ENCODE data around the gene PRPH2.

Gene PRPH2, protein sequence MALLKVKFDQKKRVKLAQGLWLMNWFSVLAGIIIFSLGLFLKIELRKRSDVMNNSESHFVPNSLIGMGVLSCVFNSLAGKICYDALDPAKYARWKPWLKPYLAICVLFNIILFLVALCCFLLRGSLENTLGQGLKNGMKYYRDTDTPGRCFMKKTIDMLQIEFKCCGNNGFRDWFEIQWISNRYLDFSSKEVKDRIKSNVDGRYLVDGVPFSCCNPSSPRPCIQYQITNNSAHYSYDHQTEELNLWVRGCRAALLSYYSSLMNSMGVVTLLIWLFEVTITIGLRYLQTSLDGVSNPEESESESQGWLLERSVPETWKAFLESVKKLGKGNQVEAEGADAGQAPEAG

DNA sequence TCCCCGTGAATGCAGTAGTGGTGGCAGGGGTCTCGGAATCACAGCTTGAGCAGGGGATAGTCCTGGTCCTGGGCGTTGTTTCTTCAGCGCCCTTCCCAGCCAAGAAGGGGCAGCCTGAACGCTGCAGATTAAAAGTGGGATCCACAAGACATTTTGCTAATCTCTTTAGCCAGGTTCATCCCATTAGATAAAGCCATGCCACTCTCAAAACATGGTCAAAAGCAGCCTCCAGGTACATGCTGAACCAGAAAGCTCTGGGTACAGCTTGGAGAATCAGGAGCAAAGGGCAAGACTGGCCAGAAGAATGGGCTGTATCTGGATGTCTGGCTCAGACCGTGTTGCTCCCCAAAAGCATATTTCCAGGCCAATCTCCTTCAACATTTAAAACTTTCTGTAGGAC is at the start of gene PRPH2:
TSS of gene PRPH2 (minus strand) at position 101 of the 400 bp plus-strand sequence. CDS start 263 bp downstream, outside the sequence.
- DNase-seq, result no peak

DNA sequence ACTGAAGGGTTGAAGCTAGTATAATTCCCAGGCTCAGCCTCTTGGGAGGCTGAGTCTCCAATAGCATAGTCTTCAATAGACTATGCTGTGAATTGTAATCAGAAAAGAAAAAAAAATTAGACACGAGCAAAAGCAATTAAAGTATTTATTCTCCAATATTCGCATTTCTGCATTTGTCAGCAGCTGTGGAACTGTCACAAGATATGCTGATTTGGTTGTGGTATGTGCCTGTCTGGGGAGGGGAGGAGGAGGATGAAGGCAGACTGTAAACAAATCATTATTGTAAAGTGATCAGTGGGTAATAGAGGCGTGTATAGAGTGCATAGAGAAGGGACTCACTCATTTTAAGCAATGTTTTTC is 49.3 kb upstream of the PRPH2 start:
- DNase-seq, result no peak

DNA sequence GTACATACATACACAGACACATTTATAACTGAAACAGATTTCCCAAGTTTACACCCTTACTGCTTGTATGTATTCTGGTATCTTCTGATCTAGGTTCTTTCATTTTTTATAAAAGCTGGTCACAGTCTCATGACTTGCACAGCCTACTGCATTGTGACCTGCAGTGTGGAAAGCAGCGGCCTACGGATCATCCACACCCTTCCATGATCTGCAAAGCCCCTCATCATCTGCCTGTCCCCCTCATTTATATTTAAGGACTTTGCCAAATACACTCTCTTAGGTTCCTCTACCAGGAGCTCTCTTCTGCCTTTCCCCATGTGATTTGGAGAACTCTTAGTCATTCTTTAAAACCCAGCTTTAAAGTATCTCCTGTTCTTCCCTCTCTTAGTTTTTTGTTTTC is 47.4 kb upstream of the PRPH2 start:
- no peak for DNase-seq

DNA sequence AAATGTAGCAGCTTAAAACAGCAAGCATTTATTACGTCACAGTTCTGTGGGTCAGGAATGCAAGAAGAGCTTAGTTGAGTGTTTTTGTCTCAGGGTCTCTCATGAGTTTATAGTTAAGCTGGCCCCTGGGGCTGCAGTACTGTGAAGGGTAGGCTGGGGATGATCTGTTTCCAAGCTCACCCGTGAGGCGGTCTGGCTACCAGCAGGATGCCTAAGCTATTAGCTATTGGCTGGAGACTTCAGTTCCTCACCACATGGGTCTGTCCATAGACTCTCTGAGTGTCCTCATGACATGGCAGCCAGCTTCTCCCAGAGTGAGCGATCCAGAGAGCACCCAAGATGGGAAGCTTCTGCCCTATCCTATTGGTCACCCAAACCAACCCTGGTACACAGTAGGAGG is 46.7 kb upstream of the PRPH2 start:
- no peak for DNase-seq

DNA sequence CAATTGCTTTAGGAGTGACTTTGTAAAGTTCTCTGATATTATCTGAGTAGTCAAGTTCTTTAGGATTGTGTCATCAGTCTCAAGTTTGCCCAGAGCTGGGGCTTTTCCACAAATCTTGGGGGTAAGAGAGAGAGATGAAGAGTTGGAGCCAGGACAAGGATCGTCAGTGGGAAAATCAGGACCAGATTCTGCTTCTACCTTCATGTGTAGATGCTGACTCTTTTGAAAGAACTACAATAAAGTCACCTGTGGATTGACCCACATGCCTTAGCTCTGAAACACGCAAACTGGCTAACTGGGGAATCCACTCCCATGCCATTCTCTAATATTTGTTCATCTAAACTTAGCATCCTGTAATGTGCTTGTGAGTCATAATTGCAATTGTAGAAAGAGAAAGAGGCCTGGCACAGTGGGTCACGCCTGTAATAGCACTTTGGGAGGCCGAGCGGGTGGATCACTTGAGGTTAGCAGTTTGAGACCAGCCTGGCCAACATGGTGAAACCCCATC is 43.8 kb upstream of the PRPH2 start:
- DNase-seq, result no peak

DNA sequence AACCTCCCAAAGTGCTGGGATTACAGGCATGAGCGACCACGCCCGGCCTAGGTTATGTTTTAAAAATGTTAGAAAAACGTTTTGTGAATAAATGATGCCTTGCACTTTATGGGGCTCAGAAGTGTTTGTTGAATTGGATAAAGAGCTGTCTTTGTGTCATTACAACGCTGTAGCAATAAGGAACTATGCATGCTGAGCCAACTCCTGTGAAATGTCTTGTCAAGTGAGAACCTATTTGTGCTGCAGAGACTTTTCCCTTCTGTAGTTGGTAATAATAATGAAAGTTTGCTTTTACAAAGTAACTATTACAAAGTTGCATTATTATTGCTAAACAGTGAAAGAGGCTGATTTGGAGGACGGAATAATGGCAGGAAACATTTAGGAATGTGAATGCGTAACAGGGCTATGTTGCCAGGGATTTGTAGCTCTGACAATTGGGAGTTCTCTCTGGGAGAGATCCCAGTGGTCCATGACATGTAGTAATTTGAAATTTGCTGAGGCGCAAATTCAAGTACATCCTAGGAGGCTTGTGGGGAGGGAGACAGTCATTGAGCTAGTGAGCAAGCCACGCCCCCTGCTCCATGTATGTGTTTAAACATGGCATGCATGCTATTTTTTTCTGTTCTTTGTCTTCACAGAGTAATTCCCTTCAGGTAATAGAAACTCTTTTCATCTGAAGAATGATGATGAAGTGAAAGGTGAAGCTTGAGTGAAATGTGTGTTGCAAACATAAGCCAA is 42.7 kb upstream of the PRPH2 start:
- DNase-seq, result no peak

DNA sequence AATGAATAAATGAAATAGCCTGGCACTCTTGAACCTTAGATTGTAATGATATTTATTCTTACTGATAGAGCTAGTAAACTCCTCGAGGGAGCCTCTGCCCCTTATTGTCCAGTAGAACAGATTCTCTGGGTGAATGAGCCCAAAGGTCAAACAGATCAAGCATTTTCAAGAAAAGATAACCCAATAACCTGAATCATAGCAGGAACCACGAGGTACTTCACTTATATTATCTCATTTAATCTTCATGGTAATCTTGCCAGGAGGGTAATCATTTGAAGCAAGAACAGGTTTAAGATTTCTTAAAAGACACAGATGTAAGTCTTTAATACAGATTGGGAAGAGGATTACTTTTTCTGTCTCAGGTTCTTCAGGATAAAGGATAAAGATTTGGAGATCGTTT is 40.6 kb upstream of the PRPH2 start:
- no peak for DNase-seq

DNA sequence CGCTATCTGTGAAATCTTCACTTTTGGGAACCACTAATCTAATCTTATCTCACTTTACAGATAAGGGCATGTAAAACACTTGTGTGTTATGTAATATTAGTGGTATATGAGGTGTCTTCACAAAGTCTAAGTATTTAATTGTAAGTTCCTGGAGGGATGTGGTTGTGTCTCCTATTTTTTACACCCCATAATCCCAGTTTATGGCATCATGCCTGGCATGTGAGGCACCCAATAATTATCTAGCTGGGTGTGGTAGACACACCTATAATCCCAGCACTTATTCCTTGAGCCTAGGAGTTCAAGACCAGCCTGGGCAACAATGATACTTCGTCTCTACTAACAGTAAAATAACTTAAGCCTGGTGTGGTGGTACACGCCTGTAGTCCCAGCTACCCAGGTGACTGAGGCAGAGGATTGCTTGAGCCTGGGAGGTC is 40.0 kb upstream of the PRPH2 start:
- DNase-seq, result no peak

DNA sequence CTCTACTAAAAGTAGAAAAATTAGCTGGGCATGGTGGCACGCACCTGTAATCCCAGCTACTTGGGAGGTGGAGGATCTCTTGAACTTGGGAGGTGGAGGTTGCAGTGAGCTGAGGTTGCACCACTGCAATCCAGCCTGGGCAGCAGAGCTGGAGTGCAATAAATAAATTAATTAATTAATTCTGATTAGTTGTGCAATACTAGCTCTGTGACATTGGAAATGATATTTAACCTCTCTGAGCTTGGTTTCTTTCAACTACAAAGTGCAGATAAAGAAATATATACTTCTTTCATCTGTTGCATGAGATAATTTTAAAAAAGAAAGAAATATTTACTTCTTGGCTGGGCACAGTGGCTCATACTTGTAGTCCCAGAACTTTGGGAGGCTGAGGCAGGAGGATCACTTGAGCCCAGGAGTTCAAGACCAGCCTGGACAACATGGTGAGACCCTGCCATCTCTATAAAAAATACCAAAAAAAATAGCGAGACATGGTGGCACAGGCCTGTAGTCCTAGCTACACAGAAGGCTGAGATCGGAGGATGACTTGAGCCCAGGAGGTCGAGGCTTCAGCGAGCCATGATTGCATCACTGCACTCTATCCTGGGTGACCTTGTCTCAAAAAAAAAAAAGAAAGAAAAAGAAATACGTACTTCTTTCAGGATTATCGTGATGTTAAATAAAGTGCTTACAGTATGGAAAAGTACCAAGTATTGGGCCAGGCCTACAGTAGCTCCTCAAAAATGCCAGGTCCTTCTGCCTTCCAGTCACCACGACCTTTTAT is 39.1 kb upstream of the PRPH2 start:
- DNase-seq, result no peak

DNA sequence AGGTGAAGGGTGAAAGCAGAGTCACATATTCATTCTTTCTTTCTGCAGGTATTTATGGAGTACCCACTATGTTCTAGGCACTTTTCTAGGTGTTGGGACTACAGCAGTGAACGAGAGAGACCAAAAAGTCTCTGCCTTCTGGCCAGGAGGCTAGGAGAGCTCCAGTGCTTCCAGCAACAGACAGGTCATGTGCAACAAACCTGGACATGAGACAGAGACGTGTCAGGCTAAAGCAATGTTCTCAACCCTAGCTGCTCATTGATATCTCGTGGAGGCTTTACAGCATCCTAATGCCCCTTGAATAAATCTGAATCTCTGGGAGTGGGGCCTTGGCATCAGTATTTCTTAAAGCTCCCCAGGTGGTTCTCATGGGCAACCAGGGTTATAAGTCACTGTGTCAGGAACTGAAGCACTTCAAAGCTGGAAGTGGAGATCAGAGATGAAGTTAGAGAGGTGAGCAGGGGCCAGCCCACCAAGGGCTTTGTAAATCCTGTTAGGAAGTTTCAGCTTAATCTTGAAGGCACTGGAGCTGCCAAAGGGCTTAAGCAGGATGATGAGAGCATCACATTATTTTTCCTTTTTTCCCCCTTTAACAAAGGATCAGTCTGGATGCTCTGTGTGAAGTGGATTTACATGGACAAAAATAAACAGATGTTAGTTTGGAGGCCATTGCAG is 36.5 kb upstream of the PRPH2 start:
- DNase-seq, result no peak

DNA sequence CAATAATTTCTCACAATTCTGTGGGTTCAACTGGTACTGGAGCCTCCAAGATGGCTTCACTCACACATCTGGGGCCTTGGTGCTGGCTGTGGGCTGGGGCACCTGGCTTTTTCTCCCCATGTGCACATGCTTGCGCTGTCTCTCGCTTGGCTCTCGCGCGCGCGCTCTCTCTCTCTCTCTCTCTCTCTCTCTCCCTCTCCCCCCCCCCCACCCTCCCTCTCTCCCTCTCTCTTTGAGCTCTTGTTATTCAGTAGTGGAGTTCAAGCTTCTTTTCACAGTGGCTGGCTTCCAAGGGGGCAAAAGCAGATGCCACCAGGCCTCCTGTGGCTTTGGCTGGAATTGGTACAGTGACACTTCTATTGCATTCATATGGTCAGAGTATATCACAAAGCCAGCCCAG is 34.3 kb upstream of the PRPH2 start:
- DNase-seq, result no peak

DNA sequence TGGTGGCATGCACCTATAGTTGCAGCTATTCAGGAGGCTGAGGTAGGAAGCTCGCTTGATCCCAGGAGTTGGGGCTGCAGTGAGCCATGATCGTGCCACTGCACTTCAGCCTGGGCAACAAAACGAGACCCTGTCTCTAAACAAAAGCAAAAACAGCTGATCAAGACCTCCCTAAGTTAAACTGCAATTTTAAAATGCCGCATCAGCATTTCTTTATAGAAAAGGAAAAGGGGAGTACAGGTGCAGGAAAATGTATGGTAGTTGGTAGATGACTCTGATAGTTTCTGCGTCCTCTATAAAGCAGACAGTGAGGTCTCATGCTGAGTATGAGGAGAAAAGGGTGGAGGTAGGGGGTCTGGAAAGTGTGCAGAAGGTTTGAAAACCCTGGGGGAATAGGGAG is 32.4 kb upstream of the PRPH2 start:
- no peak for DNase-seq

DNA sequence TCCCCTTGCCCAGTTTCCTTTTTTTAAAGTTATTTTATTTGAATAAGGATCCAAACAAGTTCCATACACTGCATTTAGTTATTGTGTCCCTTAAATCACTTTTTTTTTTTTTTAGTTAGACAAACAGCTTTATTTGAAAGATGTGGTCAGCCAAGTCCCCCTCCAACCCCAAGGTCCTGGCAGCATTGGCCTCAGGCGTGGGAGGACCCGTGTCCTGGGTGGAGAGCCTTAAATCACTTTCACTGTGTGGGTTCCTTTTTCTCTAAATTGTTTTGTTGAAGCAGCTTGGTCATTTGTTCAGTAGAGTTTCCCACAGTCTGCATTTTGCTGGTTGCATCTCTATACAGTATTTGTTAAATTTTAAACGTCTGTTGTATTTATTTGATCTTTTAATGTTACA is 28.7 kb upstream of the PRPH2 start:
- DNase-seq, result no peak

DNA sequence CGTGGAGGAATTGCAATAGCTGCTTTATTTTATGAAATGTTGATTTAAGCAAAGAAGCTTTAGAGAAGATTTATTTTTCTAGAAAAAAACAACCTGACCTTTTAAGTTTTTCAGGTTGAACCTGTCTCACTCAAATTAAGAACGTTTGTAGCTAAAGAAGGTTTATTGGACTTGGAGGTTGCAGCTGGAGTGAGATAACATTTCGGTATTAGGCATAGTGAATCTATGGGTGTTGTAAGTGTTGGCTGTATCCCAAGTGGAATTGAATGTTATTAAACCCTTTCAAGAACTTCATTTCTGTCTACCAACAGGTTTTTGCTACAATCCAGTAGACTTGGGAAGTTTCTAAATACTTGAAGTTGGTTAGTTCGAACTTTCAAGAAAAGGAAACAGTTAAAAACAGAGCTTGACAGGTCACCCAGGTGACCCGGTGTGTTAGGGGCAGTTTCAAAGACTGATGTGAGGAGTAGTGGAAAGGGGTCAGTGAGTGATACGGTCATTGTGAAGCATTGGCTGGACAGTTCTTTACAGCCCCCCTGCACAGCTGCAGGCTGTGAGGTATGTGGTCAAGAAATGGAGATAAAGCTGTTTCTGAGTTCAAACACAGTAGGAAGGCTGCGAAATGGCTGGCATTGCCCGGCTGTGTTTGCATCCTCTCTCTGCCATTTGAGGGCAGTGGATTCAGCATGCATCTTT is 26.0 kb upstream of the PRPH2 start:
- no peak for DNase-seq

DNA sequence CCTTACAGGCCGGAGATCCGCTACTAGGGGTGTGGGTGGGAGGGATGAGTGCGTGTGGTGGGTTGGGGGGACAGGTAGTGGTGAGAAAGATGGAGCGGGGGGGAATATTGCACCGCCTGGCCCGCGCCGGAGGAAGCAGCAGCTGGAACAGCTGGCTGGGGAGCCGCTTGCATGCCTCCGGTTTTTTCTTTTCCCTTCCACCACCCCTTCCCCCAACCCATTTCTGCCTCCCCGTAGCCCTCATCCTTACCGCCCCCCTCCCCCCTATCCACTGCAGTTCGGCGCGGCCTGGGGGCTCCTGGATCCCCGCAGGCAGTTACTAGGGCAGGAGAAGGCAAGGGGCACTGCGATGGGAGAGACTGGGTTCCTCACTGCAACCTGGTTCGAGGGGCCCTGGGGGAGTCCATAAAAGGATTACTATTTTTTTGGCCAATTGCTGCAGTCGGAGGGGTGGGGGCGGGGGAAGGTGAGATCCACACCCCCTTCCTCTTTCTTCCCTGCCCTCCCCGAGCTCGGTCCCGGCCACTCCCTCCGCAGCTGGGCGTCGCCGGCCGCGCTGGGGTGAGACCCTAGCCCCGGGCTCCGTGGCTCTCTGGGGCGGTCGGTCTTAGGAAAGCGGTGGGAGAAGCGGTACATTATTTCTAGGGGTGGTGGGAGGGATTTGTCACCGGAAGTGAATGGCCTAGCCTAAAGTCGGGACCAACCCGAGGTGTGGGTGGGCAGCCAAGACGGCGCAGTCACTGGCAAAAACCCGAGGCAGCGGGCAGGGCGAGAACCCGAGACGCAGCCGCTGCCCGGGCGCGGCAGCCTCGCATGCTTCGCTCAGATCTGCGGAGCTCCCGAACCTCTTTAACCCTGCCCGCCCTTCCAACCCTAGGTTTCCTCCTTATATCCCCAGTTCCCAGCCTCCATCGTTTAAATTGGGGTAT is 24.3 kb upstream of the PRPH2 start:
- peak; percentile 94 for DNase-seq

DNA sequence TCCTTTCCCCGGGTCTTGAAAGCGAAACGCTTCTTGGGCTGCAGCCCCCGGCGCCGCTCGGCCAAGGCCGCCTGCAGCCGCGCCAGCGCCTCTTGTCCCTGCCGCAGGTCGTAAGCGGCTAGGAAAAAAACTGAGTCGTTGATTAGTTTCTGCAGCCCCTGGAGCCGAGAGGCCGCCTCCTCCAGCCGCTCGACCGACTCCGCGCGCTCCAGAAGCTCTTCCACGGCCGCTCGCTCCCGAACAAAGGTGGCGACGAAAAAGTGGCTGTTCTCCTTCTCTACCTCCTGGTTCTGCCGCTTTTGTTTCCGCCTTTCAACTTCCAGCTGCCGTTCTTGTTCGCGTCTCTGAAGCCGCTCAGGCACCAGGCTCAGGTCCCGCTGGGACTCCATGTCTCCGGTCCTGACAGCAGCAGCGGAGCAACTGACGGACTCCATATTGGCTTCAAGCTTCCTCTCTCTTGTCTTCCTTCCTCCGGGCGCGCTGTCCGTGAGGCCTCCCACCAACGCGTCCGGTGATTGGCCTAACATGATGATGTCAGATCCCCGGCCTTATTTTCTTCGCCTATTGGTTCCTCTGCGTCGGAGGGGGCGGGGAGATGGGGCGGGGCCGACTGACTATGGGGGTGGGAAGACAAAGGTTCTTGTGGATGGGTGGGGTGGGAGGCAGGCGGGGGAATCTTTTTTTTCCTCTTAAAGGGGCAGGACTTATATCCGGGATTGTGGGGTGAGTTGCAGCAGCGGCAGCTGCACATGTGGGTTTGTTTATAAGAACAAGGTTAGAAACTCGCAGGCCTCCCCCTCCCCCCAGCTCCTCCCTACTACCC is 23.5 kb upstream of the PRPH2 start, which contains the start of gene TBCC:
TSS of gene TBCC (minus strand) at position 464 of the 823 bp plus-strand sequence. CDS start at position 434, 30 bp downstream.
- peak; percentile 93 for DNase-seq

DNA sequence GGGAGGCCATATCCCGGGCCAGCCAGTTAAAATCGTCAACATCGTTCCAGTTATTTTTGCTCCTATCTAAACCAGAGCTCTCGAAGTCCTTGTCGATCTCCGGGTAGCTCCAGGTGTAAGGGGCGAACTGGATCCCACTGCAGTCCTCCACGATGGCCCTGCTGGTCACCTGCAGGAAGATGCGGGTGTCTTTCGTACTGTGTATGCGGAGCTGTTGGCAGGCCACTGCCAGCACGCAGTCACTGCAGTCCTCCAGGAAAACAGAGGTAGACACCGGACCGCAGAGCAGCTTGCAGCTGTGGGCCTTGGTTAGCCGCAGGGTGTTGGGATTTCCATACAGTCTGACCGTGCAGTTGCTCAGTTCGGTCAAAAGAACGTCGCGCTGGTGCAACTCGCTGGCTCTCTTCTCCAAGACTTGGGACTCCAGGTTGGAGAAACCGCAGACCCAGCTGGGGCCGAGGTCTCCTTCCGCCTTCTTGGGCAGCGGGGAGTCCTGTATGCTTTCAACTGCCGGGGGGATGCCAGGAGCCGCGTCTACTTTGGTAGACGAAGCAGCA is 22.8 kb upstream of the PRPH2 start:
- no peak for DNase-seq

DNA sequence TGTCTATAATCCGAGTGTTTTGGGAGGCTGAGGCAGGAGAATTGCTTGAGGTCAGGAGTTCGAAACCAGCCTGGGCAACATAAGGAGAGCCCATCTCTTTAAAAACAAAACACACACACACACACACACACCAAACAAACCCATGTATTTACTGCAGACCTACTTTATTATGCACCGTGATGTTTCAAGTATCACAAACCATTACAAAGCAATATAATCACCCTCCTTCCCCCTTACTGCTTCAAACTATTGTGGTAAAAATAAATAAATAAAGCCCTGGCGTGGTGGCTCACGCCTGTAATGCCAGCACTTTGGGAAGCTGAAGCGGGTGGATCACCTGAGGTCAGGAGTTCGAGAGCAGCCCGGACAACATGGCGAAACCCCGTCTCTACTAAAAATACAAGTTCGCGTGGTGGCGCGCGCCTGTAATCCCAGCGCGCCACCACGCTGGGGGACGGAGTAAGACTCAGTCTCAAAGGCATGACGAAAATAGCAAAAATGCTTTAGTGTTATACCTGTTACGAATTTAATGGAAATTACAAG is 22.0 kb upstream of the PRPH2 start:
- no peak for DNase-seq

DNA sequence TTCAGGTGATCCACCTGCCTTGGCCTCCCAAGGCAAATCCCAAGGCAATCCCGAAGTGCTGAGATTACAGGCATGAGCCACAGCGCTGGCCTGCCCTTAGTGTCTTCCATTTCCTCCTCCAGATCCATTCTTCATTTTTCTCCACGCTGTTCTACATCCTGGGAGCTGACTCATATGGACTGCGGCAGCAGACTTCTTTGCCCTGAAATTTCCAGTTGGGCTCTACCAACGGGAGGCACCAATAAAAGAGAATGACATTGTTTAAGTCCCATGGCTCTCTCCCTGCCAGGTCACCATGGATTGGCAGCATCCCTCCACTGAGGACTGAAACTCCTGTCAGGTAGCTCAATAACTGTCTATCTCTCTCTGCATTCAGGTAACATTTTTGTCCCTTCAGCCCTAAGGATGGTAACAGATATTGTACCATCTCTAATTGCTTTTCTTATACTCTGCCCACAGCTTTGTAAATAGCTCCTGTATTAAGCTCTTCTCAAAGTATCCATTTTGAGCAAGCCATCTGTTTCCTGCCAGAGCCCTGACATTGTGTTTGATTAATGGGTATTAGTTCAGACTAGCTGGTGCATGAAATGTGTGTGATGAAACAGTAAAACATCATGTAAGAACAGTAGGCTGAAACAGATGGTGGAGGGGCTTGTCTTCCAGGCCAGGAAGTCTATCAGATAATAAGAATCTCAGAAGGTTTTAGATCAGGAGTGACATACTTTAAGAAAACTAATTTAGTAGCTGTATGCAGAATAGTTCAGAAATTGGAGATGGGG is 19.9 kb upstream of the PRPH2 start:
- DNase-seq, result peak; percentile 47
